RWPE2 (cell line): ENCODE measurements around the gene KCNJ16.

Experiments
- ATAC-seq: fragments of 200-7000 bp; cut with Tn5 transposase; 3 replicates; pipeline ENCODE4 v1.9.1; 2021; ENCODE audit warnings: low read depth
- DNase-seq: peaks from one replicate; pipeline ENCODE4 v3.0.0-alpha.2; 2020; ENCODE audit warnings: low spot score
- H3K27ac ChIP-seq: fragments of 450-650 bp; 2 replicates; pipeline ENCODE4 v1.5.1; 2017; ENCODE audit warnings: mild to moderate bottlenecking; ENCODE audit not compliant: poor library complexity, severe bottlenecking
- H3K27me3 ChIP-seq: fragments of 250-450 bp; sonication (Bioruptor Pico); 2 replicates; pipeline ENCODE4 v1.5.1; 2021; ENCODE audit warnings: mild to moderate bottlenecking, moderate library complexity; ENCODE audit not compliant: insufficient read depth, poor library complexity, severe bottlenecking
- H3K36me3 ChIP-seq: fragments of 250-450 bp; sonication (Bioruptor Pico); 2 replicates; pipeline ENCODE4 v1.5.1; 2020; ENCODE audit warnings: low read depth, mild to moderate bottlenecking, moderate library complexity
- H3K4me1 ChIP-seq: fragments of 250-450 bp; sonication (Bioruptor Pico); 2 replicates; pipeline ENCODE4 v1.5.1; 2021; ENCODE audit warnings: mild to moderate bottlenecking, moderate library complexity; ENCODE audit not compliant: insufficient read depth, poor library complexity, severe bottlenecking
- H3K4me3 ChIP-seq: fragments of 250-450 bp; sonication (Bioruptor Pico); 2 replicates; pipeline ENCODE4 v1.5.1; 2021; ENCODE audit warnings: mild to moderate bottlenecking, moderate library complexity; ENCODE audit not compliant: severe bottlenecking
- H3K9me3 ChIP-seq: fragments of 250-450 bp; sonication (Bioruptor Pico); 2 replicates; pipeline ENCODE4 v1.5.1; 2021; ENCODE audit warnings: mild to moderate bottlenecking, moderate library complexity; ENCODE audit not compliant: severe bottlenecking
- TF ChIP-seq, protein P1 (sequence below): fragments of 450-650 bp; IDR thresholded peaks from one replicate; pipeline ENCODE4 v1.5.1; 2017; ENCODE audit warnings: mild to moderate bottlenecking, moderate library complexity; ENCODE audit not compliant: poor library complexity, severe bottlenecking

KCNJ16 gene

DNA sequence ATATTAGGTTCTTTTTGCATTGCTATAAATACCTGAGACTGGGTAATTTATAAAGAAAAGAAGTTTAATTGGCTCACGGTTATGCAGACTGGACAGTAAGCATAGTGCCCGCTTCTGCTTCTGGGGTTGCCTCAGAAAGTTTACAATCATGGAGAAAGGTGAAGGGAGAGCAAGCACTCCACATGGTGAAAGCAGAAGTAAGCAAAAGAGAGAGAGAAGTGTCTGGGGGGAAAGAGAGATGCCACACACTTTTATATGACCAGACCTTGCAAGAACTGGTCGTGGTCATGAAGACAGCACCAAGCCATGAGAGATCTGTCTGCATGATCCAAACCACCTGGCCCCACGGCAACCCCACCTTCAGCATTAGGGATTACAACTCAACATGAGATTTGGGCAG, 45.4 kb downstream of the KCNJ16 start:
- Histone ChIP-seq H3K4me3 (no peak overlapping the region), H3K4me1 (no peaks in the 10 kb centered on the region), H3K36me3 (no peaks in the 10 kb centered on the region), H3K27me3 (no peaks in the 10 kb centered on the region), H3K27ac (no peak overlapping the region), H3K9me3 (peaks cover 3% of the 10 kb centered on the region)
- TF ChIP-seq, protein P1, sequence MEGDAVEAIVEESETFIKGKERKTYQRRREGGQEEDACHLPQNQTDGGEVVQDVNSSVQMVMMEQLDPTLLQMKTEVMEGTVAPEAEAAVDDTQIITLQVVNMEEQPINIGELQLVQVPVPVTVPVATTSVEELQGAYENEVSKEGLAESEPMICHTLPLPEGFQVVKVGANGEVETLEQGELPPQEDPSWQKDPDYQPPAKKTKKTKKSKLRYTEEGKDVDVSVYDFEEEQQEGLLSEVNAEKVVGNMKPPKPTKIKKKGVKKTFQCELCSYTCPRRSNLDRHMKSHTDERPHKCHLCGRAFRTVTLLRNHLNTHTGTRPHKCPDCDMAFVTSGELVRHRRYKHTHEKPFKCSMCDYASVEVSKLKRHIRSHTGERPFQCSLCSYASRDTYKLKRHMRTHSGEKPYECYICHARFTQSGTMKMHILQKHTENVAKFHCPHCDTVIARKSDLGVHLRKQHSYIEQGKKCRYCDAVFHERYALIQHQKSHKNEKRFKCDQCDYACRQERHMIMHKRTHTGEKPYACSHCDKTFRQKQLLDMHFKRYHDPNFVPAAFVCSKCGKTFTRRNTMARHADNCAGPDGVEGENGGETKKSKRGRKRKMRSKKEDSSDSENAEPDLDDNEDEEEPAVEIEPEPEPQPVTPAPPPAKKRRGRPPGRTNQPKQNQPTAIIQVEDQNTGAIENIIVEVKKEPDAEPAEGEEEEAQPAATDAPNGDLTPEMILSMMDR: no peak
- DNase-seq (no peak), ATAC-seq (no peak)

DNA sequence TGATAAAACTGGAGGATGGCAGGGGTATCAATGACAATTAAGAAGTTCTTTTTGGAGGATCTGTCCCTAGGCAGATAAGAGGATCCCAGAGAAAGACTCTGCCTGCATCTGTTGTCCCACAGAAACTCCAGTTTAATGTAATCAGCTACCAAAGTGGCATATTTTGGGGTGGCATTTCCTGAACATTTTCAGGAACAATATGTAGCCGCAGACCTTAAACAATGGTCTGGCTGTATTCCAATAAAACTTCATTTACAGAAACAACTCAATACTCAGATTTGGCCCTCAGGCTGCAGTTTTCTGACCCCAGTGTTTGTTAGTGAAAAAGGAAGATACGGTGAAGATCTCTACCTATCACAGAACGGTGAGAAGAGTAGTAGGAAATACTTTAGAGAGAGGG, 46.1 kb downstream of the KCNJ16 start:
- H3K36me3 ChIP-seq: no peaks in the 10 kb centered on the region
- H3K27me3 ChIP-seq: no peaks in the 10 kb centered on the region
- ATAC-seq (no peak), DNase-seq (no peak)
- H3K27ac ChIP-seq: no peak overlapping the region
- TF ChIP-seq, protein P1: no peak
- no peak overlapping the region for H3K4me3 ChIP-seq
- peaks cover 3% of the 10 kb centered on the region for H3K9me3 ChIP-seq
- no peaks in the 10 kb centered on the region for H3K4me1 ChIP-seq

DNA sequence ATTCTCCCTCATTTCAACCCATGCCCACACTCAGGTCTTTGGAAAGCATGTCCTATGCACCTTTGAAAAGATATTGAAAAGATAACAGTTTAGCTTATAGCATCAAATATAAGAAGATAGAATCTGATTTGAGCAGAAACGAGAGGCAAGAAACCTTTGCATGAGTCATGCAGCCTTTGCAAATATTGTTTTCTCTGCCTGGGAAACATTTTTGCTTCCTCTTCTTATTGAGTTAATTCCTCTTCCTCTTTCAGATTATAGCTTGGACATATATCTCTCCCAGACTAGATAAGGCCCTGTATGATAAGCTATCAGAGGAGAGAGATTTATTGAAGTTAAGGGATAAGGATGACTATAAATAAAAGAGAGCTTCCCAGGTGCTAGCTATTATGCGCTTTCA, 48.2 kb downstream of the KCNJ16 start:
- DNase-seq: no peak
- no peaks in the 10 kb centered on the region for H3K36me3 ChIP-seq
- H3K4me1 ChIP-seq: no peaks in the 10 kb centered on the region
- TF ChIP-seq, protein P1: no peak
- H3K27ac ChIP-seq: no peak overlapping the region
- no peak overlapping the region for H3K4me3 ChIP-seq
- no peaks in the 10 kb centered on the region for H3K27me3 ChIP-seq
- no peaks in the 10 kb centered on the region for H3K9me3 ChIP-seq
- no peak for ATAC-seq

DNA sequence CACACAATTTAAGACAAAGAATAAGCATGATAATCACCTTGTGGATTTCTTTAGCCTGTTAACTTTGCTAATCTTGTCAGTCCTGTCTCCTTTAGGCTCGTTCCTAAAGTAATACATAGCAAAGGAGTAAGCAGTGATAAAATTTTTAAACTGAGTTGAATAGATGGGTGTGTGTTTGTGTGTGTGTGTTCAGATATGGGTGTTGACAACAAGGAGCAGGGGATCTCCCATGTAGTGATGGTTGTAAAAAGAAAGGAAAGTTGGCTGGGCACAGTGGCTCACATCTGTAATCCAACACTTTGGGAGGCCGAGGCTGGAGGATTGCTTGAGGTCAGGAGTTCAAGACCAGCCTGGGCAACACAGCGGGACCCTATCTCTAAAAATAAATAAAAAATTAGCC, 49.7 kb downstream of the KCNJ16 start:
- ATAC-seq: no peak
- H3K36me3 ChIP-seq: no peaks in the 10 kb centered on the region
- H3K4me3 ChIP-seq: no peak overlapping the region
- no peak for DNase-seq
- no peaks in the 10 kb centered on the region for H3K27me3 ChIP-seq
- TF ChIP-seq, protein P1: no peak
- no peak overlapping the region for H3K27ac ChIP-seq
- H3K9me3 ChIP-seq: no peaks in the 10 kb centered on the region
- H3K4me1 ChIP-seq: no peaks in the 10 kb centered on the region

DNA sequence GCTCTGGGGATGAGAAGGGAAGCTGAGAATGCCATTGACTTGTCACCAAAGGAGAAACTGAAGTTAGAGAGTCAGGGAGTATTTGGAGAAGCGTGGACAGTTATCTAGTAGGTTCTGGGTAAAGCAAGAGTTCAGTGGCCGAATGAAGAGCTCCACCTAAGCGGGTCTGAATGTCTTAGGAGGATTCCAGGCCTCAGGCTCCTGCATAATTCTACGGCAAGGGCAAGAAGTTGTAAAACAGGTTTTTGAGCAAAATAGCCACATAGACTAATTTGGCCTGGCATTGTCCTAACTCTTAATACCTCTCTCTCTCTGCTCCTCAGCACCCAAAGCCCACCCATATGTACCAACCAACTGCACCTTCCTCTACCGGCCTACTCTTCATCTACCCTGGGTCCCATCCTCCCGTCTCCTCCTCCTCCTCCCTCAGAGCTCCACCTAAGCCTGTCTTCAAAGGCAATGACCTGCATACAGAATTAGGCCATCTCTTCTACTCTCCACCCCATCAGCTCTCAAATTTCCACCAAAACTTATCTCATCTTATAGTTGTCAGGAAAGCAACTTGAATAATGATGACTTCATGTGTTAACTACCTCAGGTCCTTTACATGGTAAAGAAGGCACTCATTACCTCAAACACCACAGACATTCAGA, 52.3 kb downstream of the KCNJ16 start:
- Histone ChIP-seq H3K36me3 (no peaks in the 10 kb centered on the region), H3K4me3 (no peak overlapping the region), H3K27ac (no peak overlapping the region), H3K27me3 (no peaks in the 10 kb centered on the region), H3K9me3 (no peaks in the 10 kb centered on the region), H3K4me1 (no peaks in the 10 kb centered on the region)
- DNase-seq (no peak), ATAC-seq (no peak)
- TF ChIP-seq, protein P1: no peak
